SH-SY5Y (cell line): ENCODE data around the gene ATG13.

Source experiments
- GATA2 ChIP-seq: IDR thresholded peaks from 2 replicates; pipeline ENCODE4 v1.6.1; 2011; ENCODE audit warnings: mild to moderate bottlenecking, low read depth, low read length
- GATA3 ChIP-seq: IDR thresholded peaks from 2 replicates; pipeline ENCODE4 v1.6.1; 2011; ENCODE audit warnings: low read depth, mild to moderate bottlenecking, low read length, moderate library complexity

GRCh38 chr11:46678741-46679130 lies 61.4 kb downstream of the ATG13 start:
- TF ChIP-seq GATA2 (no peak), GATA3 (no peak)
